ENCODE data around the gene PAK5.

GRCh38 chr20:9615766-9616454 is 223.0 kb downstream of the PAK5 start:
- TF ChIP-seq, protein P1, sequence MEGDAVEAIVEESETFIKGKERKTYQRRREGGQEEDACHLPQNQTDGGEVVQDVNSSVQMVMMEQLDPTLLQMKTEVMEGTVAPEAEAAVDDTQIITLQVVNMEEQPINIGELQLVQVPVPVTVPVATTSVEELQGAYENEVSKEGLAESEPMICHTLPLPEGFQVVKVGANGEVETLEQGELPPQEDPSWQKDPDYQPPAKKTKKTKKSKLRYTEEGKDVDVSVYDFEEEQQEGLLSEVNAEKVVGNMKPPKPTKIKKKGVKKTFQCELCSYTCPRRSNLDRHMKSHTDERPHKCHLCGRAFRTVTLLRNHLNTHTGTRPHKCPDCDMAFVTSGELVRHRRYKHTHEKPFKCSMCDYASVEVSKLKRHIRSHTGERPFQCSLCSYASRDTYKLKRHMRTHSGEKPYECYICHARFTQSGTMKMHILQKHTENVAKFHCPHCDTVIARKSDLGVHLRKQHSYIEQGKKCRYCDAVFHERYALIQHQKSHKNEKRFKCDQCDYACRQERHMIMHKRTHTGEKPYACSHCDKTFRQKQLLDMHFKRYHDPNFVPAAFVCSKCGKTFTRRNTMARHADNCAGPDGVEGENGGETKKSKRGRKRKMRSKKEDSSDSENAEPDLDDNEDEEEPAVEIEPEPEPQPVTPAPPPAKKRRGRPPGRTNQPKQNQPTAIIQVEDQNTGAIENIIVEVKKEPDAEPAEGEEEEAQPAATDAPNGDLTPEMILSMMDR (IDR thresholded peaks at IDR 0.05), result no peak
- no peak for TF ChIP-seq POLR2A (IDR thresholded peaks at IDR 0.05)

Data from uterus (tissue), 2 donors.